GM13977 (cell line): Measurements from ENCODE around the gene TGFBR3L.

Experiments used
- DNase-seq: peaks from one replicate; pipeline ENCODE4 v3.0.0; 2012; ENCODE audit warnings: low spot score
- CTCF ChIP-seq: IDR thresholded peaks from 2 replicates; pipeline ENCODE4 v1.5.1; 2012; ENCODE audit warnings: mild to moderate bottlenecking, control low read depth; ENCODE audit not compliant: insufficient read depth; ENCODE audit errors: extremely low read depth, missing control alignments
- in situ Hi-C: fragments of 300-500 bp; cut with MboI; formaldehyde crosslinking; loops from one replicate; pipeline ENCODE4 v1.12.0; 2022; ENCODE audit warnings: low sequenced_read_pairs, low pct_unique_long_range_greater_than_20kb, mixed read lengths, inconsistent platforms; ENCODE audit not compliant: unreplicated experiment

Gene TGFBR3L

DNA sequence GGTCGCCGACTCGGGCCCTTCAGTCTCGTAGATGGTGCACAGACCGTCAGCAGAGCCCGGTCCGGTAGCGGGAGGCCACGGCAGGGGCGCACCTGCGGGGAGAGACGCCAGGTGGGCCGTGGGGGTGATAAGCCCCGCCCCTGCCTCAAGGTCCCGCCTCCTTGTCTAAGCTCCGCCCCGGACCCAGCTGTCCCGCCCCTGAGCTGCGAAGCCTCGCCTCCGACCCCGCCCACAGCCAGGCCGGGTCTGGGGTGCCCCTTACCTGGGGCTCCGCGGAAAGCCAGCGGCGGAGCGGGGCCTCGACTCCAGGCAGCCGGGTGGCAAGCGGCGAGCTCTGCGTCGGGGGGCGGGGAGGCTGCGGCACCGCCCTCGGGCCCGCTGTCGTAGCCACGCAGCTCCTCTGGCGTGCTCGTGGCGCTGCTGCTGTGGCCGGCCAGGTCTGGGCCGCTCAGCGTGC, 45.1 kb upstream of the TGFBR3L start:
- peak; percentile 93 for DNase-seq
- in situ Hi-C loops = no loop called here
- TF ChIP-seq CTCF = no peak

DNA sequence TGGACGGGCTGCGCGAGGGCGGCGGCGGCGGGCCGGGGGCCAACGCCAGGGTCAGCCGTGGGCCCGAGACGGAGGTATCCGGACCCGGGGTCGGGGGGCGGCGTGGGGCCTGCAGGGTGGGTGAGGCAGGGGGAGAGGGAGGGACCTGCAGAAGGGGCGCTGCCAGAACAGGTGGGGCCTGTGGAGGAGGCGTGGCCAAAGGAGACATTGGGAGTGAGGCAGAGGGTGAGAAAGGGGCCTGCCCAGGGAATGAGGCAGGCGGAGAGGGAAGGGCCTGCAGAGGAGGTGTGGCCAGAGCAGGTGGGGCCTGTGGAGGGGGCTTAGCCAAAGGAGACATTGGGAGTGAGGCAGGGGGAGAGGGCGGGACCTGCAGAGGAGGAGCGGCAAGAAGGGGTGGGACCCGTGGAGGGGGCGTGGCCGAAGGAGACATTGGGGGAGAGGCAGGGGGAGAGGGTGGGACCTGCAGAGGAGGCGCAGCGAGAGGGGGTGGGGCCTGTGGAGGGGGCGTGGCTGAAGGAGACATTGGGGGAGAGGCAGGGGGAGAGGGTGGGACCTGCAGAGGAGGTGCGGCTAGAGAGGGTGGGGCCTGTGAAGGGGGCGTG, 44.6 kb upstream of the TGFBR3L start:
- DNase-seq = peak; percentile 76
- no peak for TF ChIP-seq CTCF
- in situ Hi-C loops = no loop called here

GRCh38 chr19:7870571-7871436, 43.8 kb upstream of the TGFBR3L start:
- DNase-seq = peak; percentile 85
- TF ChIP-seq CTCF = no peak
- in situ Hi-C loops = no loop called here

DNA sequence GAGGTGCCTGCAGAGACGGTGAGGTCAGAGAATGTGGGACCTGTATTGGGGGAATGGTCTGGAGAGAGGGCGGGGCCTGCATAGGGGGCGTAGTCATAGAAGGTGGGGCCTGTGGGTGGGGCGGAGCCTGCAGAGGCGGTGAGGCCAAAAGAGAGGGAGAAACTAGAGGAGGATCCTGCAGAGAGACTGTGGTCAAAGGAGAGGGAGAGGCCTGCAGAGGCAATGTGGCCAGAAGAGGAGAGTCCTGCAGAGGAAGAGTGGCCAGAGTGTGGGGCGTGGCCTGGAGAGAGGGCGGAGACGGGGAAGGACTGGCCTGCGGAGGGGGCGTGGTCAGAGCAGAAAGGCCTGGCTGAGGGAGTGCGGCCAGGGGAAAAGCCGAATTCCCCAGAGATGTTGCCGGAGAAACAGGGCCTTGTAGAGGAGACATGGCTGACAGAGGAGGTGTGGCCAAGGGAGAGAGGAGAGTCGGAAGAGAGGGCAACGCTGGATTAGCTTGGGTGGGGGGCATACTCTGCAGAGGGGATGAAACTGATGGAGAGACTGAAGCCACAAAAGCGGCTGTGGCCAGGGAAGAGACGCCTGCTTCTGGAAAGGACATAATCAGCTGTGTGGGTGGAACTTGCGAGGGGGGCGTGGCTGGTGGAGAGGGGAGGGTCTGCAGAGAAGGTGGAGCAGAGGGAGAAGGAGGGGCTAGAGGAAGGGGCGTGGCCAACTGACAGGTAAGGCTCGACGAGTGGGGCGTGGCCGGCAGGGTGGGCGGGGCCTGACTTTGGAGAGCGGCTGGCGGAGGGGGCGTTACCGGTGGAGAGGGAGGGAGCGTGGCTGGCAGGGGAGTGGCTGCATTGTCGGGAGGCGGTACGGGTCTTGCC, 43.0 kb upstream of the TGFBR3L start:
- DNase-seq = peak; percentile 85
- in situ Hi-C loops = no loop called here
- TF ChIP-seq CTCF = no peak

- DNase-seq = no peak
- in situ Hi-C loops = no loop called here
- no peak for TF ChIP-seq CTCF
Measured at GRCh38 chr19:7872306-7873204, 42.1 kb upstream of the TGFBR3L start.
